Activated naive CD4-positive, alpha-beta T cell treated with anti-CD3 and anti-CD28 coated beads for 36 hours (primary cell): ENCODE results near the gene RXRA. TPM values are rescaled to one million over a fixed set of nuclear protein-coding genes. Genes with fewer than 3 reads are reported as not detected.
A peak's percentile ranks its signal among the peaks of the same experiment; 100 is the strongest.

ENCODE experiments used
- CTCF ChIA-PET: fragments of 350-600 bp; sonication (Branson Sonifier 250); formaldehyde crosslinking; loops from one replicate; lab custom pipeline; 2021; ENCODE audit warnings: antibody characterized with exemption; lab: Charles Lee
- DNase-seq: peaks from one replicate; pipeline ENCODE4 v3.0.0-alpha.2; 2020
- H3K27ac Mint-ChIP-seq: one replicate; pipeline ENCODE4 v1.8.0; 2021; ENCODE audit warnings: mild to moderate bottlenecking, mixed read lengths
- H3K27me3 Mint-ChIP-seq: one replicate; pipeline ENCODE4 v1.8.0; 2021; ENCODE audit warnings: low read depth, mixed read lengths
- H3K36me3 Mint-ChIP-seq: one replicate; pipeline ENCODE4 v1.8.0; 2021; ENCODE audit warnings: low read depth, mixed read lengths
- H3K4me1 Mint-ChIP-seq: one replicate; pipeline ENCODE4 v1.8.0; 2021; ENCODE audit warnings: low read depth, mixed read lengths
- H3K4me3 Mint-ChIP-seq: one replicate; pipeline ENCODE4 v1.8.0; 2021; ENCODE audit warnings: mild to moderate bottlenecking, moderate library complexity, mixed read lengths
- H3K9me3 Mint-ChIP-seq: one replicate; pipeline ENCODE4 v1.8.0; 2021; ENCODE audit warnings: mixed read lengths
- intact Hi-C: fragments of 100-400 bp; cut with micrococcal nuclease; formaldehyde crosslinking; loops from one replicate; pipeline ENCODE4 v1.15.1; 2023
- total RNA-seq, 2 experiments: library from RNA; stranded (reverse); gene quantifications; one replicate each; pipeline ENCODE4 v1.2.3, GENCODE V29; 2021

RXRA gene
- total RNA-seq, 2 experiments from 2014 or later, result 2.1 to 2.2 TPM

GRCh38 chr9:134375430-134376385 is 49.5 kb downstream of the RXRA start:
- H3K9me3 Mint-ChIP-seq, result no peaks in the 10 kb centered on the region
- intact Hi-C loops, result no loop called here
- no peak for DNase-seq
- H3K36me3 Mint-ChIP-seq, result no peaks in the 10 kb centered on the region
- H3K4me3 Mint-ChIP-seq, result no peak overlapping the region
- CTCF ChIA-PET, result no interaction called here
- H3K4me1 Mint-ChIP-seq, result no peaks in the 10 kb centered on the region
- H3K27ac Mint-ChIP-seq, result no peak overlapping the region
- H3K27me3 Mint-ChIP-seq, result no peaks in the 10 kb centered on the region

GRCh38 chr9:134376386-134377142 is 50.3 kb downstream of the RXRA start:
- peaks cover 3% of the 10 kb centered on the region for H3K4me1 Mint-ChIP-seq
- no peak for DNase-seq
- intact Hi-C loops, result no loop called here
- H3K27me3 Mint-ChIP-seq, result no peaks in the 10 kb centered on the region
- H3K36me3 Mint-ChIP-seq, result no peaks in the 10 kb centered on the region
- H3K4me3 Mint-ChIP-seq, result no peak overlapping the region
- CTCF ChIA-PET, result interaction anchor here (0.5 to 1.4 kb wide), 2 partner anchors 20 to 22 kb away, joined by 3 read pairs; no protein-coding TSS in a partner anchor
- H3K27ac Mint-ChIP-seq, result no peak overlapping the region
- no peaks in the 10 kb centered on the region for H3K9me3 Mint-ChIP-seq

GRCh38 chr9:134377143-134377484 is 50.9 kb downstream of the RXRA start:
- Mint-ChIP-seq H3K4me3 (no peak overlapping the region), H3K36me3 (no peaks in the 10 kb centered on the region), H3K9me3 (no peaks in the 10 kb centered on the region), H3K27me3 (no peaks in the 10 kb centered on the region), H3K27ac (no peak overlapping the region), H3K4me1 (peaks cover 9% of the 10 kb centered on the region)
- intact Hi-C loops, result no loop called here
- DNase-seq, result no peak
- CTCF ChIA-PET, result interaction anchor here (0.5 to 1.4 kb wide), 2 partner anchors 20 to 21 kb away, joined by 3 read pairs; no protein-coding TSS in a partner anchor

GRCh38 chr9:134377976-134378375 is 51.7 kb downstream of the RXRA start:
- intact Hi-C loops, result no loop called here
- CTCF ChIA-PET, result interaction anchor here (0.5 kb wide), 1 partner anchor 283 kb away, joined by 3 read pairs; no protein-coding TSS in a partner anchor
- Mint-ChIP-seq H3K27me3 (no peaks in the 10 kb centered on the region), H3K9me3 (no peaks in the 10 kb centered on the region), H3K4me3 (no peak overlapping the region), H3K36me3 (no peaks in the 10 kb centered on the region), H3K27ac (no peak overlapping the region), H3K4me1 (peaks cover 15% of the 10 kb centered on the region)
- DNase-seq, result no peak

- H3K27ac Mint-ChIP-seq, result no peak overlapping the region
- H3K36me3 Mint-ChIP-seq, result no peaks in the 10 kb centered on the region
- no peaks in the 10 kb centered on the region for H3K27me3 Mint-ChIP-seq
- H3K9me3 Mint-ChIP-seq, result no peaks in the 10 kb centered on the region
- intact Hi-C loops, result no loop called here
- peaks cover 15% of the 10 kb centered on the region for H3K4me1 Mint-ChIP-seq
- H3K4me3 Mint-ChIP-seq, result no peak overlapping the region
- CTCF ChIA-PET, result interaction anchor here (0.8 to 1.0 kb wide), 2 partner anchors 15 to 70 kb away, joined by 3 read pairs; no protein-coding TSS in a partner anchor
- no peak for DNase-seq
Observed at GRCh38 chr9:134378901-134379338, 52.7 kb downstream of the RXRA start.

- Mint-ChIP-seq H3K27ac (no peak overlapping the region), H3K27me3 (no peaks in the 10 kb centered on the region), H3K4me3 (no peak overlapping the region), H3K4me1 (peaks cover 15% of the 10 kb centered on the region), H3K36me3 (no peaks in the 10 kb centered on the region), H3K9me3 (no peaks in the 10 kb centered on the region)
- CTCF ChIA-PET, result interaction anchor here (1.0 to 1.9 kb wide), 2 partner anchors 63 to 69 kb away, joined by 3 to 5 read pairs; no protein-coding TSS in a partner anchor
- intact Hi-C loops, result no loop called here
- no peak for DNase-seq
Observed at GRCh38 chr9:134379831-134380365, 53.6 kb downstream of the RXRA start.

- intact Hi-C loops, result no loop called here
- Mint-ChIP-seq H3K4me1 (peaks cover 15% of the 10 kb centered on the region), H3K9me3 (no peaks in the 10 kb centered on the region)
Observed at GRCh38 chr9:134380542-134381271, 54.5 kb downstream of the RXRA start.

GRCh38 chr9:134381272-134381661 is 55.0 kb downstream of the RXRA start:
- Mint-ChIP-seq H3K27ac (no peak overlapping the region), H3K36me3 (no peaks in the 10 kb centered on the region), H3K9me3 (no peaks in the 10 kb centered on the region), H3K4me3 (no peak overlapping the region), H3K27me3 (no peaks in the 10 kb centered on the region), H3K4me1 (peaks cover 15% of the 10 kb centered on the region)
- no peak for DNase-seq
- CTCF ChIA-PET, result interaction anchor here (0.6 to 1.9 kb wide), 3 partner anchors 55 to 206 kb away, joined by 3 to 5 read pairs (median 4); no protein-coding TSS in a partner anchor
- intact Hi-C loops, result no loop called here

More at GRCh38 chr9:134380542-134381271, 54.5 kb downstream of the RXRA start:
- H3K4me3 Mint-ChIP-seq, result no peak overlapping the region
- no peaks in the 10 kb centered on the region for H3K36me3 Mint-ChIP-seq
- DNase-seq, result no peak
- no peak overlapping the region for H3K27ac Mint-ChIP-seq
- no peaks in the 10 kb centered on the region for H3K27me3 Mint-ChIP-seq
- CTCF ChIA-PET, result interaction anchor here (0.6 to 1.9 kb wide), 3 partner anchors 55 to 206 kb away, joined by 3 to 5 read pairs (median 4); no protein-coding TSS in a partner anchor

- Mint-ChIP-seq H3K27me3 (no peaks in the 10 kb centered on the region), H3K27ac (no peak overlapping the region), H3K36me3 (no peaks in the 10 kb centered on the region), H3K4me1 (peaks cover 15% of the 10 kb centered on the region), H3K9me3 (no peaks in the 10 kb centered on the region), H3K4me3 (no peak overlapping the region)
- intact Hi-C loops, result no loop called here
- DNase-seq, result peak; percentile 42
- CTCF ChIA-PET, result interaction anchor here (0.7 to 2.0 kb wide), 4 partner anchors 10 to 22 kb away, joined by 3 to 7 read pairs (median 4); no protein-coding TSS in a partner anchor
Observed at GRCh38 chr9:134381671-134382516, 55.6 kb downstream of the RXRA start.

GRCh38 chr9:134382733-134383132 is 56.5 kb downstream of the RXRA start:
- no peak overlapping the region for H3K27ac Mint-ChIP-seq
- intact Hi-C loops, result no loop called here

More at GRCh38 chr9:134382733-134383132, 56.5 kb downstream of the RXRA start:
- Mint-ChIP-seq H3K4me1 (peaks cover 15% of the 10 kb centered on the region), H3K36me3 (no peaks in the 10 kb centered on the region), H3K9me3 (no peaks in the 10 kb centered on the region), H3K4me3 (no peak overlapping the region), H3K27me3 (no peaks in the 10 kb centered on the region)
- no peak for DNase-seq
- CTCF ChIA-PET, result interaction anchor here (0.7 to 2.0 kb wide), 4 partner anchors 9 to 21 kb away, joined by 3 to 7 read pairs (median 4); no protein-coding TSS in a partner anchor
